Stimulated activated CD8-positive, alpha-beta memory T cell treated with anti-CD3 and anti-CD28 coated beads, Interleukin-7, amount 100 ng/mL, for 4 hours (primary cell): ENCODE data around the gene ZBTB16.
A peak's percentile ranks its signal among the peaks of the same experiment; 100 is the strongest.
"Not testable (repeated sequence)": the region's sequence is repeated elsewhere in the genome, so short reads cannot be mapped to it uniquely, and the experiment has no call there.

Experiments
- DNase-seq, 2 donors: peaks; one replicate each; pipeline ENCODE4 v3.0.0-alpha.2; 2020; ENCODE audit warnings: low read depth in 2 of 2

Gene ZBTB16

GRCh38 chr11:114042234-114042633 is 17.3 kb upstream of the ZBTB16 start:
- DNase-seq: no peak

- no peak for DNase-seq
These were observed 15.3 kb upstream of the ZBTB16 start for GRCh38 chr11:114044042-114044871.

GRCh38 chr11:114047327-114047726 is 12.2 kb upstream of the ZBTB16 start:
- DNase-seq: no peak

GRCh38 chr11:114049050-114049449 is 10.5 kb upstream of the ZBTB16 start:
- DNase-seq: no peak

- not testable (repeated sequence) for DNase-seq
These were observed 9.7 kb upstream of the ZBTB16 start for GRCh38 chr11:114049766-114050165.

- DNase-seq: no peak
These were observed 9.1 kb upstream of the ZBTB16 start for GRCh38 chr11:114050258-114050927.

GRCh38 chr11:114051558-114051957 is 8.0 kb upstream of the ZBTB16 start:
- DNase-seq: no peak

- DNase-seq: no peak
These were observed 7.4 kb upstream of the ZBTB16 start for GRCh38 chr11:114052160-114052559.

GRCh38 chr11:114053406-114053805 is 6.1 kb upstream of the ZBTB16 start:
- no peak for DNase-seq

GRCh38 chr11:114054806-114055205 is 4.7 kb upstream of the ZBTB16 start:
- DNase-seq: no peak

- DNase-seq: no peak
These were observed 3.1 kb upstream of the ZBTB16 start for GRCh38 chr11:114056409-114056808.

GRCh38 chr11:114057147-114057546 is 2.4 kb upstream of the ZBTB16 start:
- no peak for DNase-seq

GRCh38 chr11:114057605-114058004 is 1.9 kb upstream of the ZBTB16 start:
- no peak for DNase-seq

- no peak for DNase-seq
These were observed 1.3 kb upstream of the ZBTB16 start for GRCh38 chr11:114058026-114058706.

GRCh38 chr11:114058871-114059277 is 637 bp upstream of the ZBTB16 start:
- DNase-seq: no peak

GRCh38 chr11:114059984-114060391 is 477 bp downstream of the ZBTB16 start:
- DNase-seq: peak; percentile 24 to 35

- DNase-seq: no peak
These were observed 1.0 kb downstream of the ZBTB16 start for GRCh38 chr11:114060392-114061047.

- no peak for DNase-seq
These were observed 1.7 kb downstream of the ZBTB16 start for GRCh38 chr11:114061048-114061680.

- DNase-seq: no peak
These were observed 2.2 kb downstream of the ZBTB16 start for GRCh38 chr11:114061681-114062049.

GRCh38 chr11:114062272-114062671 is 2.8 kb downstream of the ZBTB16 start:
- no peak for DNase-seq

- DNase-seq: no peak
These were observed 3.8 kb downstream of the ZBTB16 start for GRCh38 chr11:114063149-114063828.
